Natural killer cell (primary cell): ENCODE data around the gene RIGI. TPM values are rescaled to one million over a fixed set of nuclear protein-coding genes. Genes with fewer than 3 reads are reported as not detected.
A peak's percentile ranks its signal among the peaks of the same experiment; 100 is the strongest.

Source experiments
- ATAC-seq, 3 donors: fragments of 150-1000 bp in 2 of 3; fragments of 200-7000 bp in 1 of 3; cut with Tn5 transposase; 1 replicate in 1 of 3; 2 replicates in 2 of 3; pipeline ENCODE4 v1.10.0; 2021; ENCODE audit warnings: mild to moderate bottlenecking in 2 of 3, moderate library complexity in 2 of 3
- DNase-seq, 2 donors: peaks; one replicate each; pipeline versions ENCODE4 v3.0.0 to v3.0.0-alpha.2; 2013 to 2021; ENCODE audit warnings: mixed read lengths in 1 of 2
- H3K27ac ChIP-seq: one replicate; pipeline ENCODE4 v1.5.1; 2013; ENCODE audit warnings: mild to moderate bottlenecking, low read length
- H3K27me3 ChIP-seq: one replicate; pipeline ENCODE4 v1.6.1; 2013; ENCODE audit warnings: low read length; ENCODE audit not compliant: control insufficient read depth, insufficient read depth
- H3K36me3 ChIP-seq: one replicate; pipeline ENCODE4 v1.6.1; 2013; ENCODE audit warnings: low read length; ENCODE audit not compliant: control insufficient read depth, insufficient read depth
- H3K4me1 ChIP-seq: one replicate; pipeline ENCODE4 v1.6.1; 2013; ENCODE audit warnings: low read length; ENCODE audit not compliant: control insufficient read depth, insufficient read depth
- H3K4me3 ChIP-seq: one replicate; pipeline ENCODE4 v1.5.1; 2013; ENCODE audit warnings: low read length
- H3K9me3 ChIP-seq: one replicate; pipeline ENCODE4 v1.6.1; 2013; ENCODE audit warnings: low read length; ENCODE audit not compliant: control insufficient read depth, insufficient read depth
- H3K27ac Mint-ChIP-seq, 2 donors: one replicate each; pipeline ENCODE4 v1.8.0; 2022; ENCODE audit warnings: mild to moderate bottlenecking in 2 of 2, mixed read lengths in 2 of 2, moderate library complexity in 1 of 2
- H3K27me3 Mint-ChIP-seq, 2 donors: one replicate each; pipeline ENCODE4 v1.8.0; 2022; ENCODE audit warnings: low read depth in 2 of 2, mixed read lengths in 2 of 2
- H3K36me3 Mint-ChIP-seq: one replicate; pipeline ENCODE4 v1.8.0; 2022; ENCODE audit warnings: mixed read lengths
- H3K4me1 Mint-ChIP-seq, 2 donors: one replicate each; pipeline ENCODE4 v1.8.0; 2022; ENCODE audit warnings: mixed read lengths in 2 of 2
- H3K4me3 Mint-ChIP-seq: one replicate; pipeline ENCODE4 v1.8.0; 2022; ENCODE audit warnings: mild to moderate bottlenecking, moderate library complexity, mixed read lengths
- H3K9me3 Mint-ChIP-seq, 2 donors: one replicate each; pipeline ENCODE4 v1.8.0; 2022; ENCODE audit warnings: mixed read lengths in 2 of 2
- CTCF ChIP-seq: fragments of 200-600 bp; IDR thresholded peaks from one replicate; pipeline ENCODE4 v1.8.0; 2022; ENCODE audit warnings: antibody characterized with exemption
- WGBS: methylation state at CpG from one replicate; pipeline ENCODE4 v1.1.7; 2013; ENCODE audit warnings: missing lambda C conversion rate; ENCODE audit not compliant: insufficient coverage; 5-methylcytosine and 5-hydroxymethylcytosine counted together
- intact Hi-C: fragments of 100-400 bp; cut with micrococcal nuclease; formaldehyde crosslinking; loops from one replicate; pipeline ENCODE4 v1.14.2; 2022
- total RNA-seq, 4 donors: library from RNA; stranded (reverse); fragments of 120-200 nt in 1 of 4; gene quantifications; one replicate each; pipeline versions ENCODE4 v1.2.3 to v1.2.4, GENCODE V29; 2013 to 2022

The RIGI gene
- 10 to 100 TPM; 13.8 to 21.3 (median 15.7) TPM for total RNA-seq
- total RNA-seq (2013), result 45.8 TPM

DNA sequence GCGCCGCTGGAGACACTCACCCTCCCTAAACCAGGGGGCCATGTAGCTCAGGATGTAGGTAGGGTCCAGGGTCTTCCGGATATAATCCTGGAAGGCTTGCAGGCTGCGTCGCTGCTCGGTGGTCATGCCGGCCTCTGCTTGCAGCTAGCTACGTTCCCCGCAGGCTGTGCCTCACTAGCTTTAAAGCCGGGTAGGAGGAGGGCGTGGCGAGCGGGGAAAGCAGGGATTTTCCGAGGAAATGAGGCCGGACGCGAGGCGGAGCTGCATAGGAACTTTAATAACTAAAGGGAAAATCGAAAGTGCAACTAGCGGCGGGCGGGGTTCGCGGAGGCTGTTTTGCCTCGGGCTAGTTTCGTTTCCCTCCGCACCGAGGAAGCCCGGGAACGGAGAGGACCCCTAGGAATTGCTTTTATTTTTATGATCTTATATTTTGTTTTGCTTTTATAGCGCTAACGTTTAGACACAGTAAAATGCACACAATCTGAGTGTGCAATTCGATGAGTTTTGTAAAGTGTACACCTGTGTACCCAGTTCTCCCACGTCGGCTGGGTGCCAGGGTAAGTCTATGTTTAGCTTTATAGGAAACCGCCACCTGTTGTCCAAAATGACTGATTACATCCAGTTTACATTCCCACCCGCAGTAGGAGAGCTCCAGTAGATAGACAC, at the start of gene RIGI:
Gene RIGI, minus strand, starts transcription at position 156 of the 666 bp plus-strand sequence. Its CDS starts 30 bp downstream, at position 126.
- peak within 1 kb of the TSS; percentile 92 for H3K4me3 ChIP-seq
- H3K4me1 Mint-ChIP-seq, result peaks cover 53 to 56% of the 10 kb centered on the region in 2 donors
- intact Hi-C loops, result loop anchor here (1.0 kb wide), 3 partner anchors 24 to 147 kb away; no protein-coding TSS in a partner anchor
- under 1% methylated on average over 36 of the region's 37 CpGs for WGBS
- H3K27ac ChIP-seq, result peak within 1 kb of the TSS; percentile 87
- H3K4me3 Mint-ChIP-seq, result peak within 1 kb of the TSS; percentile 93
- peaks cover 12% of the 10 kb centered on the region for H3K4me1 ChIP-seq
- H3K9me3 Mint-ChIP-seq, result no peaks in the 10 kb centered on the region
- no peaks in the 10 kb centered on the region for H3K27me3 ChIP-seq
- no peak for TF ChIP-seq CTCF
- ATAC-seq, result peak; percentile 80 to 84 (median 82)
- peak within 1 kb of the TSS; percentile 79 to 96 for H3K27ac Mint-ChIP-seq
- no peaks in the 10 kb centered on the region for H3K9me3 ChIP-seq
- peak; percentile 72 to 93 for DNase-seq
- no peaks in the 10 kb centered on the region for H3K36me3 ChIP-seq
- H3K27me3 Mint-ChIP-seq, result no peaks in the 10 kb centered on the region
- no peaks in the 10 kb centered on the region for H3K36me3 Mint-ChIP-seq

GRCh38 chr9:32574858-32575257, 48.9 kb upstream of the RIGI start:
- no peak overlapping the region for H3K4me3 Mint-ChIP-seq
- DNase-seq (no peak), ATAC-seq (no peak)
- Histone ChIP-seq H3K4me3 (no peak overlapping the region), H3K27ac (no peak overlapping the region), H3K36me3 (peaks cover 3% of the 10 kb centered on the region), H3K4me1 (peaks cover 9% of the 10 kb centered on the region), H3K27me3 (no peaks in the 10 kb centered on the region), H3K9me3 (no peaks in the 10 kb centered on the region)
- H3K9me3 Mint-ChIP-seq, result no peaks in the 10 kb centered on the region
- H3K4me1 Mint-ChIP-seq, result peaks cover 27% of the 10 kb centered on the region in 2 donors
- no peak for TF ChIP-seq CTCF
- 82% methylated on average over 1 of the region's 1 CpG for WGBS
- intact Hi-C loops, result loop anchor here (5.0 kb wide), 1 partner anchor 63 kb away; no protein-coding TSS in a partner anchor
- H3K27ac Mint-ChIP-seq, result no peak overlapping the region
- H3K36me3 Mint-ChIP-seq, result no peaks in the 10 kb centered on the region
- peaks cover 17 to 33% of the 10 kb centered on the region in 2 donors for H3K27me3 Mint-ChIP-seq

GRCh38 chr9:32573821-32574220, 47.8 kb upstream of the RIGI start:
- Histone ChIP-seq H3K36me3 (peaks cover 4% of the 10 kb centered on the region), H3K4me3 (no peak overlapping the region), H3K27ac (peak overlapping the region; percentile 88), H3K9me3 (no peaks in the 10 kb centered on the region), H3K27me3 (no peaks in the 10 kb centered on the region), H3K4me1 (peaks cover 9% of the 10 kb centered on the region)
- TF ChIP-seq CTCF, result no peak
- WGBS, result 98% methylated on average over 5 of the region's 7 CpGs
- H3K36me3 Mint-ChIP-seq, result no peaks in the 10 kb centered on the region
- peak overlapping the region; percentile 100 for H3K4me3 Mint-ChIP-seq
- no peaks in the 10 kb centered on the region for H3K9me3 Mint-ChIP-seq
- intact Hi-C loops, result loop anchor here (1.0 to 5.0 kb wide), 3 partner anchors 62 to 427 kb away; partner anchors contain the start of genes ACO1 and APTX
- DNase-seq (no peak), ATAC-seq (no peak)
- H3K27ac Mint-ChIP-seq, result peak overlapping the region; percentile 99
- H3K4me1 Mint-ChIP-seq, result peaks cover 27 to 30% of the 10 kb centered on the region in 2 donors
- peaks cover 15 to 26% of the 10 kb centered on the region in 2 donors for H3K27me3 Mint-ChIP-seq
